ENCODE results near the gene SLC16A8.

Gene SLC16A8

GRCh38 chr22:38111925-38112355, 28.0 kb upstream of the SLC16A8 start:
- Histone ChIP-seq H3F3A (ENCODE audit: insufficient read depth, low read length) (no peaks in the 10 kb centered on the region), H3K9ac (ENCODE audit: low read length) (no peak overlapping the region), H4K20me1 (ENCODE audit: insufficient read depth, low read length) (no peaks in the 10 kb centered on the region), H3K9me3 (replicated peaks; ENCODE audit: insufficient read depth, low read length) (no peaks in the 10 kb centered on the region), H3K4me1 (ENCODE audit: low read length) (no peaks in the 10 kb centered on the region; the same call in 1 of the 2 replicates), H3K36me3 (replicated peaks; ENCODE audit: insufficient read depth, low read length) (no peaks in the 10 kb centered on the region), H3K27me3 (replicated peaks; ENCODE audit: insufficient read depth, low read length) (no peaks in the 10 kb centered on the region), H3K4me2 (ENCODE audit: low read depth, low read length) (no peak overlapping the region), H3K4me3 (ENCODE audit: low read length) (no peak overlapping the region), H3K79me2 (ENCODE audit: low read length) (no peaks in the 10 kb centered on the region), H3K9me2 (replicated peaks; ENCODE audit: insufficient read depth, low read length) (no peaks in the 10 kb centered on the region), H3K27ac (ENCODE audit: low read length) (no peak overlapping the region), H2AFZ (ENCODE audit: low read length) (no peak overlapping the region)
- TF ChIP-seq CTCF (IDR thresholded peaks at IDR 0.05; ENCODE audit: low read length), result no peak
- TF ChIP-seq EZH2phosphoT487 (IDR thresholded peaks at IDR 0.05; ENCODE audit: low read length), result no peak
- no peak for TF ChIP-seq EZH2 (optimal IDR thresholded peaks at IDR 0.05; ENCODE audit: low read depth, low read length)
- no peak for DNase-seq

GRCh38 chr22:38110863-38111852, 27.2 kb upstream of the SLC16A8 start:
- Histone ChIP-seq H3K9ac (ENCODE audit: low read length) (no peak overlapping the region), H3K27ac (ENCODE audit: low read length) (no peak overlapping the region), H3K36me3 (replicated peaks; ENCODE audit: insufficient read depth, low read length) (no peaks in the 10 kb centered on the region), H4K20me1 (ENCODE audit: insufficient read depth, low read length) (no peaks in the 10 kb centered on the region), H3K4me2 (ENCODE audit: low read depth, low read length) (no peak overlapping the region), H3F3A (ENCODE audit: insufficient read depth, low read length) (no peaks in the 10 kb centered on the region), H3K79me2 (ENCODE audit: low read length) (no peaks in the 10 kb centered on the region), H3K9me3 (replicated peaks; ENCODE audit: insufficient read depth, low read length) (no peaks in the 10 kb centered on the region), H3K4me1 (ENCODE audit: low read length) (no peaks in the 10 kb centered on the region; the same call in 1 of the 2 replicates), H3K4me3 (ENCODE audit: low read length) (no peak overlapping the region), H3K27me3 (replicated peaks; ENCODE audit: insufficient read depth, low read length) (no peaks in the 10 kb centered on the region), H2AFZ (ENCODE audit: low read length) (no peak overlapping the region), H3K9me2 (replicated peaks; ENCODE audit: insufficient read depth, low read length) (no peaks in the 10 kb centered on the region)
- TF ChIP-seq EZH2phosphoT487 (IDR thresholded peaks at IDR 0.05; ENCODE audit: low read length), result no peak
- TF ChIP-seq EZH2 (optimal IDR thresholded peaks at IDR 0.05; ENCODE audit: low read depth, low read length), result no peak
- TF ChIP-seq CTCF (IDR thresholded peaks at IDR 0.05; ENCODE audit: low read length), result no peak
- no peak for DNase-seq

GRCh38 chr22:38110008-38110862, 26.3 kb upstream of the SLC16A8 start, which contains the start of gene BAIAP2L2:
Gene BAIAP2L2, minus strand, starts transcription at chr22:38110684. Its CDS starts 159 bp downstream, at chr22:38110525.
- no peaks in the 10 kb centered on the region for H3K9me3 ChIP-seq (replicated peaks; ENCODE audit: insufficient read depth, low read length)
- no peak within 1 kb of the TSS for H2AFZ ChIP-seq (ENCODE audit: low read length)
- no peak within 1 kb of the TSS for H3K4me3 ChIP-seq (ENCODE audit: low read length)
- no peaks in the 10 kb centered on the region for H4K20me1 ChIP-seq (ENCODE audit: insufficient read depth, low read length)
- 0 out of 2 replicates have a peak, but pooled peaks cover 3% of the 10 kb centered on the region for H3F3A ChIP-seq (ENCODE audit: insufficient read depth, low read length)
- no peaks in the 10 kb centered on the region for H3K36me3 ChIP-seq (replicated peaks; ENCODE audit: insufficient read depth, low read length)
- H3K27ac ChIP-seq (ENCODE audit: low read length), result no peak within 1 kb of the TSS
- TF ChIP-seq EZH2phosphoT487 (IDR thresholded peaks at IDR 0.05; ENCODE audit: low read length), result no peak
- no peak for TF ChIP-seq CTCF (IDR thresholded peaks at IDR 0.05; ENCODE audit: low read length)
- no peak for TF ChIP-seq EZH2 (optimal IDR thresholded peaks at IDR 0.05; ENCODE audit: low read depth, low read length)
- no peaks in the 10 kb centered on the region for H3K9me2 ChIP-seq (replicated peaks; ENCODE audit: insufficient read depth, low read length)
- no peaks in the 10 kb centered on the region for H3K27me3 ChIP-seq (replicated peaks; ENCODE audit: insufficient read depth, low read length)
- H3K79me2 ChIP-seq (ENCODE audit: low read length), result no peaks in the 10 kb centered on the region
- no peak for DNase-seq
- H3K9ac ChIP-seq (ENCODE audit: low read length), result no peak within 1 kb of the TSS
- no peak within 1 kb of the TSS for H3K4me2 ChIP-seq (ENCODE audit: low read depth, low read length)
- no peaks in the 10 kb centered on the region; the same call in 1 of the 2 replicates for H3K4me1 ChIP-seq (ENCODE audit: low read length)
